Activated effector memory CD4-positive, alpha-beta T cell treated with Interleukin-2 at 50 U/mL for 16 hours (primary cell): ENCODE measurements around the gene SERINC4.
A peak's percentile ranks its signal among the peaks of the same experiment; 100 is the strongest.
"Not testable (repeated sequence)": the region's sequence is repeated elsewhere in the genome, so short reads cannot be mapped to it uniquely, and the experiment has no call there.

ENCODE experiments used
- DNase-seq: peaks from one replicate; pipeline ENCODE4 v3.0.0-alpha.2; 2020

Gene SERINC4

DNA sequence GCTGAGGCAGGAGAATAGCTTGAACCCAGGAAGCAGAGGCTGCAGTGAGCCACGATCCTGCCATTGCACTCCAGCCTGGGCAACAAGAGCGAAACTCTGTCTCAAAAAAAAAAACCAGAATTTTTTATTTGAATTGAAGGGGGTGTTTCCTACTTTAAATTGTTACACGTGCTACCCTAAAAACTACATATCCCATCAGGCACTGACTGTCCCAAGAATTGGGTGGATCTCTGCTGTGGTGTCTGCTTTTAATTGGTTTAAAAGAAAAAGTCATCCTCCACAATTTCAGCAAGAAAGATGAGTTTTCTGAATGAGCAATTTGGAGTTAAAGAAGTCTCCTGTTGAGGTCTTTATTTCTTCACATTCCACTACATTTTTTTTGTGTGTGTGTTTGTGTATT, 51.6 kb downstream of the SERINC4 start:
- no peak for DNase-seq

DNA sequence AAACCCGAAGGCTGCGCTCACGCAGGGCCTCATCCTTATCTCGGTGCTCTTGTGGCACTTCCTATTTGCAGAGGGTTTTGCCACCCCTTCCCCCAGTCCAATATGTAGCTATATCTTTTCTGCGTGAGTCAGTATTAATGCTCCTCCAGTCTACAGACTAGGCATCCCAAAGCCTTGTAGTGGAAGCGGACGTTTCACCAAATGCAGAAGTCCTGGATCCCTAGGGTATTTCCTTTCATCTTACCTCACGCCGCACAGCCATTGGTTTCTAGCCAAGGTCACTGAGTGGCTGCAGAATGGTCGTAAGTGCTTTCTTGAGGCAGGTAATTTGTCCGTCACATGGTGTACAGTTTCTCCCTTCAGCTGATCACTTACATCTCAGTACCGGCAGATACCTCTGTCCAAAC, 53.1 kb downstream of the SERINC4 start:
- not testable (repeated sequence) for DNase-seq

DNA sequence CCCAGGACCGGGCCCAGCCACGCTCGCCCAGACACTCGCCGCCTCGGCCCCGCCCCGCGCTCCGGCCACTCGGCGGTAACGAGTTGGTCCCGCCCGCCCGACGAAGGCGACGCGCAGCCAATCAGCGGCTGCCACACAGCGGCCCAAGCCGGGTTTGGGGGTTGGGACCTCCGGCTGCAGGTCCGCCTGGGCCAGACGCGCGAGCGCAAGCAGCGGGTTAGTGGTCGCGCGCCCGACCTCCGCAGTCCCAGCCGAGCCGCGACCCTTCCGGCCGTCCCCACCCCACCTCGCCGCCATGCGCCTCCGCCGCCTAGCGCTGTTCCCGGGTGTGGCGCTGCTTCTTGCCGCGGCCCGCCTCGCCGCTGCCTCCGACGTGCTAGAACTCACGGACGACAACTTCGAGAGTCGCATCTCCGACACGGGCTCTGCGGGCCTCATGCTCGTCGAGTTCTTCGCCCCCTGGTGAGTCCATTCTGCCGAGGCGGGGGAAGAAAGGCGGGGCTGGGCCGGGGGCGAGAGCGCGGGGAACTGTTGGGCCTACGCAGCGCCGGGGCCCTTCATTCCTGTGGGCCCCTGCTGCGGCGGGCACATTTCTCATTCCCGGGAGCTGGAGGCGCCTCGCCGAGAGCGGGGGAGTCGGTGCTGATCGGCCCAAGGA, 53.6 kb downstream of the SERINC4 start, which contains the start of gene PDIA3:
Gene PDIA3 (plus strand): TSS at position 194 of the 658 bp plus-strand sequence. CDS start 102 bp downstream, at position 296.
- DNase-seq, result peak; percentile 80
